K562 (cell line): Measurements from ENCODE around the gene PREX1. TPM values are rescaled to one million over a fixed set of nuclear protein-coding genes. Genes with fewer than 3 reads are reported as not detected.
A peak's percentile ranks its signal among the peaks of the same experiment; 100 is the strongest.

ENCODE experiments used
- ATAC-seq: fragments of 200-7000 bp; cut with Tn5 transposase; 3 replicates; pipeline ENCODE4 v1.9.1; 2020; ENCODE audit warnings: moderate library complexity
- BruUV-seq: library from RNA; stranded (reverse); fragments of 400-500 nt; replicated peaks from 2 replicates; lab custom pipeline; 2021; lab: Mats Ljungman, UMichigan
- CTCF ChIA-PET: fragments of 300-600 bp; formaldehyde crosslinking; extraction: SDS; loops from one replicate; lab custom pipeline; 2021; ENCODE audit warnings: low intra/inter-chr PET ratio; lab: Yijun Ruan, JAX
- POLR2A ChIA-PET: fragments of 300-600, 350-650 bp; sonication (Branson Sonifier 250); formaldehyde crosslinking; extraction: SDS; loops from one replicate; lab custom pipeline; 2021; ENCODE audit warnings: antibody characterized with exemption, inconsistent platforms; lab: Yijun Ruan, JAX
- DNase-seq, 4 experiments: peaks; one replicate each; pipeline versions ENCODE4 v3.0.0 to v3.0.0-alpha.2; 2011 to 2018; ENCODE audit warnings: low spot score in 3 of 4, mixed read lengths in 3 of 4; ENCODE audit errors: extremely low read depth in 1 of 4
- FAIRE-seq: peaks from 2 replicates; lab custom pipeline; 2011; peaks lifted over from hg19 to GRCh38; lab: Jason Lieb, UNC
- H2AFZ ChIP-seq: 2 replicates; pipeline ENCODE4 v1.6.0; 2011; ENCODE audit warnings: low read depth, low read length, control low read depth, inconsistent platforms
- H3K27ac ChIP-seq: fragments of 200-600 bp; 3 replicates; pipeline ENCODE4 v1.8.0; 2011; ENCODE audit warnings: low read depth, mild to moderate bottlenecking, control low read depth, inconsistent platforms, low read length, moderate library complexity, mixed read lengths; ENCODE audit errors: extremely low read depth
- H3K27me3 ChIP-seq, 2 experiments: fragments of 300-600 bp in 1 of 2; 2 replicates in 1 of 2; 3 replicates in 1 of 2; pipeline versions ENCODE4 v1.6.0 to v1.8.0; 2011; ENCODE audit warnings: inconsistent platforms in 2 of 2, low read length in 2 of 2, mild to moderate bottlenecking in 1 of 2, mixed read lengths in 1 of 2, moderate library complexity in 1 of 2; ENCODE audit not compliant: control insufficient read depth in 2 of 2, insufficient read depth in 2 of 2
- H3K36me3 ChIP-seq: fragments of 300-600 bp; 3 replicates; pipeline ENCODE4 v1.8.0; 2011; ENCODE audit warnings: mild to moderate bottlenecking, low read length, inconsistent platforms; ENCODE audit not compliant: control insufficient read depth, insufficient read depth
- H3K4me1 ChIP-seq, 2 experiments: fragments of 200-600 bp in 1 of 2; replicated peaks in 1 of 2; 2 replicates in 1 of 2; 3 replicates in 1 of 2; pipeline versions ENCODE4 v1.5.1 to v1.8.0; 2011; ENCODE audit warnings: inconsistent platforms in 2 of 2, low read length in 2 of 2, mild to moderate bottlenecking in 1 of 2, mixed read lengths in 1 of 2, moderate library complexity in 1 of 2; ENCODE audit not compliant: control insufficient read depth in 2 of 2, insufficient read depth in 2 of 2
- H3K4me2 ChIP-seq: 2 replicates; pipeline ENCODE4 v1.6.1; 2011; ENCODE audit warnings: low read length, control low read depth, inconsistent platforms, mixed read lengths; ENCODE audit not compliant: insufficient read depth
- H3K4me3 ChIP-seq: fragments of 200-600 bp; sonication (generic), shearing (Covaris generic); 2 replicates; pipeline ENCODE4 v1.5.1; 2016; ENCODE audit warnings: control low read depth, inconsistent platforms
- H3K79me2 ChIP-seq: fragments of 200-600 bp; 3 replicates; pipeline ENCODE4 v1.8.0; 2011; ENCODE audit warnings: low read length, inconsistent platforms; ENCODE audit not compliant: control insufficient read depth, insufficient read depth
- H3K9ac ChIP-seq, 2 experiments: 2 replicates each; pipeline versions ENCODE4 v1.6.0 to v1.6.1; 2011; ENCODE audit warnings: low read depth in 2 of 2, low read length in 2 of 2, control low read depth in 1 of 2, inconsistent platforms in 1 of 2, mild to moderate bottlenecking in 1 of 2, mixed read lengths in 1 of 2; ENCODE audit not compliant: insufficient read depth in 1 of 2
- H3K9me1 ChIP-seq: one replicate; pipeline ENCODE4 v1.6.0; 2011; ENCODE audit warnings: inconsistent platforms, mild to moderate bottlenecking, low read length, moderate library complexity; ENCODE audit not compliant: control insufficient read depth, insufficient read depth
- H3K9me3 ChIP-seq: replicated peaks from 2 replicates; pipeline ENCODE4 v1.5.1; 2011; ENCODE audit warnings: low read depth, low read length, inconsistent platforms; ENCODE audit not compliant: control insufficient read depth, insufficient read depth
- H4K20me1 ChIP-seq: replicated peaks from 2 replicates; pipeline ENCODE4 v1.6.1; 2011; ENCODE audit warnings: low read length, inconsistent platforms, mixed read lengths; ENCODE audit not compliant: control insufficient read depth, insufficient read depth
- NELFE ChIP-seq: IDR thresholded peaks from 2 replicates; pipeline ENCODE4 v1.6.1; 2011; ENCODE audit warnings: mild to moderate bottlenecking; ENCODE audit not compliant: insufficient read depth, insufficient read length
- WGBS: fragments of 100-300 bp; shearing (Covaris generic); methylation state at CpG from one replicate; pipeline ENCODE4 v1.1.6; 2016; ENCODE audit warnings: low coverage, mixed read lengths; ENCODE audit not compliant: insufficient coverage; ENCODE audit errors: missing lambda C conversion rate; 5-methylcytosine and 5-hydroxymethylcytosine counted together
- in situ Hi-C: fragments of 300-500 bp; cut with MboI; formaldehyde crosslinking; loops from 4 replicates; pipeline ENCODE4 v1.15.0; 2018; ENCODE audit warnings: inconsistent platforms, mixed read lengths
- intact Hi-C: fragments of 100-400 bp; cut with micrococcal nuclease; formaldehyde crosslinking; loops from 2 replicates; pipeline ENCODE4 v1.14.2; 2022
- polyA plus RNA-seq, 8 experiments: library from polyadenylated mRNA; depleted of rRNA in 4 of 8; stranded (reverse) in 5 of 8; unstranded in 3 of 8; fragments of >200 nt; fragmentation: Nextera tagmentation in 2 of 8; fragmentation: Illumina TruSeq in 1 of 8; extraction: Ambion mirVana in 2 of 8; extraction: Trizol in 1 of 8; gene quantifications; 2 replicates each; pipeline versions ENCODE4 v1.2.1 to v1.2.3, GENCODE V29; 2011 to 2014; ENCODE audit warnings: inconsistent platforms in 1 of 8, missing spikeins in 1 of 8
- total RNA-seq, 7 experiments: library from RNA; depleted of rRNA in 6 of 7; stranded (reverse); fragments of >200 nt in 6 of 7; fragmentation: Illumina TruSeq in 2 of 7; extraction: Trizol in 2 of 7; gene quantifications; 2 replicates each; pipeline versions ENCODE4 v1.2.1 to v1.2.3, GENCODE V29; 2011 to 2021; ENCODE audit warnings: low replicate concordance in 1 of 7
- TF ChIP-seq, protein P1 (sequence below), 3 experiments: fragments of 200-800 bp in 1 of 3; fragments of 250-450 bp in 1 of 3; fragments of 450-650 bp in 1 of 3; sonication (Bioruptor Pico) in 1 of 3; sonication (Bioruptor generic) in 1 of 3; formaldehyde crosslinking in 1 of 3; IDR thresholded peaks; 2 replicates each; pipeline versions ENCODE4 v1.6.1 to v1.8.0; 2016 to 2022; ENCODE audit warnings: mild to moderate bottlenecking in 2 of 3, missing genetic modification characterization in 2 of 3, missing compliant biosample characterization in 1 of 3, moderate library complexity in 1 of 3

PREX1 gene
- total and polyA plus RNA-seq, 9 of the 15 experiments (the other 6 are each of a cell fraction or from before 2014, with no cell fraction given) = 0.37 to 10.4 (median 4.8) TPM

DNA sequence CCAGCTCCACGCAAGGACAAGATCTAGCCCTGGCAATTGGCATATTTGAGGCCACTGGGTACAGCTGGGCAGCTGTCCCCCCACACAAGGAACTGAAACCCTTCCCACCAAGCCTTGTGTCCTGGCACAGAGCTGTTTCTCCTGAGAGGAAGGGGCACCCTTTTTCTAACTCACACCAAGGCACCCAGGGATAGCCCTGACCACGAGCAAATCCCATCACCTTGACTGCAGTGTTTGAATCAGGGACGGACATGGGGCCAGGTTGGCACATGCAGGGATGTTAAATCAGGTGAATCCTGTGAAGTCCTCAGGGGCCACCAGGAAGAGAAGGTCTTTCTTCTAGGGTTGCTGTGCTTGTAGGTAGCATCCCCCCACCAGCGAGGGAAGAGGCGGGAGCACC, 246.6 kb downstream of the PREX1 start:
- Histone ChIP-seq H3K9me1 (no peaks in the 10 kb centered on the region), H3K79me2 (no peaks in the 10 kb centered on the region), H3K4me3 (no peak overlapping the region), H3K9ac (no peak overlapping the region; a peak in 1 of 4 replicates), H3K27ac (no peak overlapping the region), H4K20me1 (peaks cover 7% of the 10 kb centered on the region; the same call in 1 of the 2 replicates), H3K27me3 (peaks cover 18 to 55% of the 10 kb centered on the region in 2 experiments), H3K4me1 (no peaks in the 10 kb centered on the region; a peak in 1 of 5 replicates), H3K4me2 (no peak overlapping the region), H3K9me3 (no peaks in the 10 kb centered on the region), H2AFZ (no peak overlapping the region), H3K36me3 (no peaks in the 10 kb centered on the region)
- in situ Hi-C loops = no loop called here
- intact Hi-C loops = no loop called here
- no TSS peak for BruUV-seq
- no peak for TF ChIP-seq NELFE
- TF ChIP-seq, protein P1, sequence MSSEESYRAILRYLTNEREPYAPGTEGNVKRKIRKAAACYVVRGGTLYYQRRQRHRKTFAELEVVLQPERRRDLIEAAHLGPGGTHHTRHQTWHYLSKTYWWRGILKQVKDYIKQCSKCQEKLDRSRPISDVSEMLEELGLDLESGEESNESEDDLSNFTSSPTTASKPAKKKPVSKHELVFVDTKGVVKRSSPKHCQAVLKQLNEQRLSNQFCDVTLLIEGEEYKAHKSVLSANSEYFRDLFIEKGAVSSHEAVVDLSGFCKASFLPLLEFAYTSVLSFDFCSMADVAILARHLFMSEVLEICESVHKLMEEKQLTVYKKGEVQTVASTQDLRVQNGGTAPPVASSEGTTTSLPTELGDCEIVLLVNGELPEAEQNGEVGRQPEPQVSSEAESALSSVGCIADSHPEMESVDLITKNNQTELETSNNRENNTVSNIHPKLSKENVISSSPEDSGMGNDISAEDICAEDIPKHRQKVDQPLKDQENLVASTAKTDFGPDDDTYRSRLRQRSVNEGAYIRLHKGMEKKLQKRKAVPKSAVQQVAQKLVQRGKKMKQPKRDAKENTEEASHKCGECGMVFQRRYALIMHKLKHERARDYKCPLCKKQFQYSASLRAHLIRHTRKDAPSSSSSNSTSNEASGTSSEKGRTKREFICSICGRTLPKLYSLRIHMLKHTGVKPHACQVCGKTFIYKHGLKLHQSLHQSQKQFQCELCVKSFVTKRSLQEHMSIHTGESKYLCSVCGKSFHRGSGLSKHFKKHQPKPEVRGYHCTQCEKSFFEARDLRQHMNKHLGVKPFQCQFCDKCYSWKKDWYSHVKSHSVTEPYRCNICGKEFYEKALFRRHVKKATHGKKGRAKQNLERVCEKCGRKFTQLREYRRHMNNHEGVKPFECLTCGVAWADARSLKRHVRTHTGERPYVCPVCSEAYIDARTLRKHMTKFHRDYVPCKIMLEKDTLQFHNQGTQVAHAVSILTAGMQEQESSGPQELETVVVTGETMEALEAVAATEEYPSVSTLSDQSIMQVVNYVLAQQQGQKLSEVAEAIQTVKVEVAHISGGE (CRISPR knock-in tag; IDR thresholded peaks at IDR 0.05) = peak in 1 of 3 experiments; percentile 64; a peak in 1 of 6 replicates
- WGBS = 0% methylated on average over 5 of the region's 5 CpGs
- ChIA-PET POLR2A (no interaction called here), CTCF (no interaction called here)
- FAIRE-seq (no peak), ATAC-seq (no peak), DNase-seq (no peak)
